ENCODE results near the gene NRAP. TPM values are rescaled to one million over a fixed set of nuclear protein-coding genes. Genes with fewer than 3 reads are reported as not detected.

Gene NRAP
- total RNA-seq, 4 donors from 2014 or later: 0.08 to 0.31 TPM; not detected in 2

DNA sequence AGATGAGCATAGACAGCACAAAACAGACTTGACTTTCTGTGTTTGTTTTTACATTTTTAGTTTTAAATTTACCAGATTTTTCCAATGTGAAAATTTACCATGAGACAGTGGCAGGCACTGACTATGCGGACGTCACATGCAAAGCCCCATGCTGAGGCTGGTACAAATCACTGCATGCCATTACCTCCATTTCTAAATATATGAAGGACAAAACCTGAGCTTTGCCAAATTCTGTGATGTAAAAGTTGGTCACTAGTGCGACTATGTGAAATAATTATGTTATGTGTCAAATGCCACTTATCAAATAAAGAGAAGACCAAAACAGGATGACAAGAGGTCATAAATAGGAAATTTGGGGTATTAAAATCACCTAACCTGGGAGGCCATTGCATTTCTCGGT is 22.1 kb downstream of the NRAP start:
- Histone ChIP-seq H3K9me3 (no peaks in the 10 kb centered on the region), H3K27ac (no peak overlapping the region), H3K27me3 (no peaks in the 10 kb centered on the region), H3K4me3 (no peak overlapping the region), H3K4me1 (peaks cover 24% of the 10 kb centered on the region), H3K36me3 (no peaks in the 10 kb centered on the region)
- WGBS: 87% methylated on average over 4 of the region's 4 CpGs
- TF ChIP-seq, protein P1, sequence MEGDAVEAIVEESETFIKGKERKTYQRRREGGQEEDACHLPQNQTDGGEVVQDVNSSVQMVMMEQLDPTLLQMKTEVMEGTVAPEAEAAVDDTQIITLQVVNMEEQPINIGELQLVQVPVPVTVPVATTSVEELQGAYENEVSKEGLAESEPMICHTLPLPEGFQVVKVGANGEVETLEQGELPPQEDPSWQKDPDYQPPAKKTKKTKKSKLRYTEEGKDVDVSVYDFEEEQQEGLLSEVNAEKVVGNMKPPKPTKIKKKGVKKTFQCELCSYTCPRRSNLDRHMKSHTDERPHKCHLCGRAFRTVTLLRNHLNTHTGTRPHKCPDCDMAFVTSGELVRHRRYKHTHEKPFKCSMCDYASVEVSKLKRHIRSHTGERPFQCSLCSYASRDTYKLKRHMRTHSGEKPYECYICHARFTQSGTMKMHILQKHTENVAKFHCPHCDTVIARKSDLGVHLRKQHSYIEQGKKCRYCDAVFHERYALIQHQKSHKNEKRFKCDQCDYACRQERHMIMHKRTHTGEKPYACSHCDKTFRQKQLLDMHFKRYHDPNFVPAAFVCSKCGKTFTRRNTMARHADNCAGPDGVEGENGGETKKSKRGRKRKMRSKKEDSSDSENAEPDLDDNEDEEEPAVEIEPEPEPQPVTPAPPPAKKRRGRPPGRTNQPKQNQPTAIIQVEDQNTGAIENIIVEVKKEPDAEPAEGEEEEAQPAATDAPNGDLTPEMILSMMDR (IDR thresholded peaks at IDR 0.05): no peak
- no peak for TF ChIP-seq POLR2A (IDR thresholded peaks at IDR 0.05)
- TF ChIP-seq POLR2AphosphoS5 (IDR thresholded peaks at IDR 0.05): no peak
- no peak for TF ChIP-seq EP300 (IDR thresholded peaks at IDR 0.05)
- no peak for DNase-seq (ENCODE audit: low spot score in 2 of 2)

DNA sequence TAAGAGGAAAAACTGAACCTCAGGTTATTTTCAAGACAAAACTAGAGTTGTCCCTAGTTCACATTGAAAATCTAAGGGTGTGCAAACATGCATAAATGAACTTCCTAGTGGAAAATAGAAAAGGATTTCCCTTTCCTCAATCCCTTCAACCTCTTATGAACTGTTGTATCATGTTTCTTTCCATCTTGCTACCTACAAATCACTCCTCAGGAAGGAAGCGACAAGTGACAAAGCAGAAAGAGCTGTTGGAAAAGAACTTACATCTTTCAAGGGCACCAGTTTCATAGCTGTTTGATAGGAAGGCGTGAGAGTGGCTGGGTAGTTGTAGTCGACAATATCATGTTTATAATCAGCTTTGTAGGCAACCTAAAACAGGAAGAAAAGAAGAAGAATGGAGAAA is 23.9 kb downstream of the NRAP start:
- TF ChIP-seq, protein P1 (IDR thresholded peaks at IDR 0.05): no peak
- no peak for TF ChIP-seq POLR2A (IDR thresholded peaks at IDR 0.05)
- TF ChIP-seq EP300 (IDR thresholded peaks at IDR 0.05): no peak
- no peak for TF ChIP-seq POLR2AphosphoS5 (IDR thresholded peaks at IDR 0.05)
- Histone ChIP-seq H3K36me3 (no peaks in the 10 kb centered on the region), H3K4me3 (no peak overlapping the region), H3K4me1 (peaks cover 10% of the 10 kb centered on the region), H3K27ac (no peak overlapping the region), H3K9me3 (no peaks in the 10 kb centered on the region), H3K27me3 (peaks cover 4% of the 10 kb centered on the region)
- 80% methylated on average over 3 of the region's 3 CpGs for WGBS
- no peak for DNase-seq (ENCODE audit: low spot score in 2 of 2)

GRCh38 chr10:113631684-113632367 is 32.0 kb downstream of the NRAP start:
- DNase-seq (ENCODE audit: low spot score in 2 of 2): no peak
- H3K27me3 ChIP-seq: peaks cover 4% of the 10 kb centered on the region
- H3K36me3 ChIP-seq: no peaks in the 10 kb centered on the region
- H3K4me3 ChIP-seq: no peak overlapping the region
- TF ChIP-seq POLR2A (IDR thresholded peaks at IDR 0.05) (no peak), EP300 (IDR thresholded peaks at IDR 0.05) (no peak), POLR2AphosphoS5 (IDR thresholded peaks at IDR 0.05) (no peak)
- TF ChIP-seq, protein P1 (IDR thresholded peaks at IDR 0.05): no peak
- H3K4me1 ChIP-seq: peaks cover 1% of the 10 kb centered on the region
- no peak overlapping the region for H3K27ac ChIP-seq
- 62% methylated on average over 6 of the region's 6 CpGs for WGBS
- H3K9me3 ChIP-seq: no peaks in the 10 kb centered on the region

DNA sequence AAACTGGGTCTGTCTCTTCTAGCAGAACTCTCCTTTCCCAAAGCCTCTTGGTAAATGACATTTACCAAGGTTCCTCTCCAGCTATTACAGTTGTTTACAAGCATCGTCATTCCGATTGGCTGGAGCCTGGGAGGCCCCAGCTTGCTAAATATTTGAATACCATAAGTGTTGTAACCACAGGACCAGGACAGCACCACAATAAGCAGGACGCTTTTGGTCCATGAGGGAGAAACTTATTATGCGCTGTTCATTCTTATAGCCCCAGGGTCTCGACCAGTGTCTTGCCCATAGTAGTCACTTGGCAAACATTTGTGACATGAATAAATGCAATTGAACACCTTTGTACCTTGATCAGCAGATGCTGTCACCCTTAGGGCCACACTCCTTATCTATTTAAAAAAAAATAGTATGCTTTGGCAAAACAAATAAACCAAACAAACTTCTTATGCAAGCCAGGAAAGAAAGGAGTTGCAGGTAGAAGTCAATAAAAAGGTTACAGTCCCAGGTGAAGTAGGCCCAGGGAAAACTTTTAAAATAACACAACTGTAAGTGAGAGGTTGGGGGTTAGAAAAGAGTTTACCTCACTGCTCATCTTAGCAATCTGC is 32.8 kb downstream of the NRAP start:
- DNase-seq (ENCODE audit: low spot score in 2 of 2): no peak
- no peak overlapping the region for H3K27ac ChIP-seq
- peaks cover 2% of the 10 kb centered on the region for H3K27me3 ChIP-seq
- H3K4me3 ChIP-seq: no peak overlapping the region
- no peaks in the 10 kb centered on the region for H3K9me3 ChIP-seq
- no peak for TF ChIP-seq EP300 (IDR thresholded peaks at IDR 0.05)
- TF ChIP-seq, protein P1 (IDR thresholded peaks at IDR 0.05): no peak
- no peak for TF ChIP-seq POLR2A (IDR thresholded peaks at IDR 0.05)
- no peak for TF ChIP-seq POLR2AphosphoS5 (IDR thresholded peaks at IDR 0.05)
- H3K4me1 ChIP-seq: peaks cover 3% of the 10 kb centered on the region
- no peaks in the 10 kb centered on the region for H3K36me3 ChIP-seq
- whole genome bisulfite sequencing: 92% methylated on average over 5 of the region's 5 CpGs

DNA sequence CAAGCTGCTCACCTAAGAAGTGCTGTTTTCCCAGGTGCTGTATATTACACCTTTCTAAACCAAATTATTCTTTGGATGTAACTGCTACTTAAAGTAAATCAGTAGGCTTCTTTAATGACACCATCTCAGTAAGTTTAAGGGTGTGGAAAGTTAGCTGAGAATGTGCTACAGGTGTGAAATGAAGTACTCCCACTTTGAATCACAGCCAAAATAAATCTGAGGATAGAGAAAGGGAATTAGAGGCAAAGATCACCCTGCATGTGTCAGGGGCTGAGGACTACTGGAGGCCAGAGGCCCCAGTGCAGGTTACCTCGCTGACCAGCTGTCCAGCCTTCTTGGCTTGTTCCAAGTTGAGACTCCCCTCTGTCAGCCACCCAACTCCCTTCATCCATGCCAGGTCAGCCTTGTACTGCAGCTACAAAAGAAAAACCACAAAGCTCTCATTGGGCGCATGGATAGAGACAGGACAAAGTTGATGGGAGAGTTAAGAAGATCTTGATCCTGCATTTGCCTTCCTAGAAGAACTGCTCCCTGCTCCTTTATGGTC is 35.2 kb downstream of the NRAP start:
- TF ChIP-seq POLR2AphosphoS5 (IDR thresholded peaks at IDR 0.05): no peak
- TF ChIP-seq EP300 (IDR thresholded peaks at IDR 0.05): no peak
- TF ChIP-seq, protein P1 (IDR thresholded peaks at IDR 0.05): no peak
- TF ChIP-seq POLR2A (IDR thresholded peaks at IDR 0.05): no peak
- Histone ChIP-seq H3K9me3 (no peaks in the 10 kb centered on the region), H3K27ac (no peak overlapping the region), H3K4me1 (peaks cover 3% of the 10 kb centered on the region), H3K36me3 (no peaks in the 10 kb centered on the region), H3K27me3 (peaks cover 2% of the 10 kb centered on the region), H3K4me3 (no peak overlapping the region)
- whole genome bisulfite sequencing: 88% methylated on average over 2 of the region's 2 CpGs
- no peak for DNase-seq (ENCODE audit: low spot score in 2 of 2)

Measured in suprapubic skin (tissue), 4 donors.